MCF 10A (cell line): Measurements from ENCODE around the gene SPATS2L. TPM values are rescaled to one million over a fixed set of nuclear protein-coding genes. Genes with fewer than 3 reads are reported as not detected.

Experiments
- BruUV-seq: library from RNA; stranded (reverse); fragments of 400-500 nt; replicated peaks from 2 replicates; lab custom pipeline; 2021; lab: Mats Ljungman, UMichigan
- CTCF ChIA-PET: fragments of 300-600 bp; sonication (Branson Sonifier 250); formaldehyde crosslinking; extraction: SDS; loops from one replicate; lab custom pipeline; 2021; ENCODE audit warnings: antibody characterized with exemption, inconsistent platforms; lab: Yijun Ruan, JAX
- POLR2A ChIA-PET: fragments of 300-600, 350-650 bp; sonication (Branson Sonifier 250); formaldehyde crosslinking; extraction: SDS; loops from one replicate; lab custom pipeline; 2020; ENCODE audit warnings: antibody characterized with exemption, inconsistent platforms; lab: Yijun Ruan, JAX
- DNase-seq: peaks from one replicate; pipeline ENCODE4 v3.0.0-alpha.2; 2018; ENCODE audit not compliant: unreplicated experiment
- H3K27ac Mint-ChIP-seq: one replicate; pipeline ENCODE4 v1.8.0; 2022; ENCODE audit warnings: mild to moderate bottlenecking, low read depth, mixed read lengths; ENCODE audit not compliant: unreplicated experiment
- H3K27me3 Mint-ChIP-seq: one replicate; pipeline ENCODE4 v1.8.0; 2022; ENCODE audit warnings: mixed read lengths; ENCODE audit not compliant: insufficient read depth, unreplicated experiment
- H3K36me3 Mint-ChIP-seq: one replicate; pipeline ENCODE4 v1.8.0; 2022; ENCODE audit warnings: mild to moderate bottlenecking, moderate library complexity, mixed read lengths; ENCODE audit not compliant: insufficient read depth, unreplicated experiment
- H3K4me1 Mint-ChIP-seq: one replicate; pipeline ENCODE4 v1.8.0; 2022; ENCODE audit warnings: mixed read lengths; ENCODE audit not compliant: insufficient read depth, unreplicated experiment
- H3K4me3 Mint-ChIP-seq: one replicate; pipeline ENCODE4 v1.8.0; 2022; ENCODE audit warnings: mild to moderate bottlenecking, moderate library complexity, mixed read lengths; ENCODE audit not compliant: unreplicated experiment
- H3K9me3 Mint-ChIP-seq: one replicate; pipeline ENCODE4 v1.8.0; 2022; ENCODE audit warnings: mixed read lengths; ENCODE audit not compliant: unreplicated experiment
- intact Hi-C: fragments of 100-400 bp; cut with micrococcal nuclease; formaldehyde crosslinking; loops from 2 replicates; pipeline ENCODE4 v1.14.1; 2022
- total RNA-seq: library from RNA; stranded (reverse); gene quantifications from 2 replicates; pipeline ENCODE4 v1.2.3, GENCODE V29; 2022
- TF ChIP-seq, protein P1 (sequence below): fragments of 200-600 bp; IDR thresholded peaks from one replicate; pipeline ENCODE4 v1.8.0; 2022; ENCODE audit warnings: antibody characterized with exemption, mild to moderate bottlenecking; ENCODE audit not compliant: unreplicated experiment

Gene SPATS2L
- total RNA-seq, 1 experiment from 2014 or later, result 68.3 TPM

DNA sequence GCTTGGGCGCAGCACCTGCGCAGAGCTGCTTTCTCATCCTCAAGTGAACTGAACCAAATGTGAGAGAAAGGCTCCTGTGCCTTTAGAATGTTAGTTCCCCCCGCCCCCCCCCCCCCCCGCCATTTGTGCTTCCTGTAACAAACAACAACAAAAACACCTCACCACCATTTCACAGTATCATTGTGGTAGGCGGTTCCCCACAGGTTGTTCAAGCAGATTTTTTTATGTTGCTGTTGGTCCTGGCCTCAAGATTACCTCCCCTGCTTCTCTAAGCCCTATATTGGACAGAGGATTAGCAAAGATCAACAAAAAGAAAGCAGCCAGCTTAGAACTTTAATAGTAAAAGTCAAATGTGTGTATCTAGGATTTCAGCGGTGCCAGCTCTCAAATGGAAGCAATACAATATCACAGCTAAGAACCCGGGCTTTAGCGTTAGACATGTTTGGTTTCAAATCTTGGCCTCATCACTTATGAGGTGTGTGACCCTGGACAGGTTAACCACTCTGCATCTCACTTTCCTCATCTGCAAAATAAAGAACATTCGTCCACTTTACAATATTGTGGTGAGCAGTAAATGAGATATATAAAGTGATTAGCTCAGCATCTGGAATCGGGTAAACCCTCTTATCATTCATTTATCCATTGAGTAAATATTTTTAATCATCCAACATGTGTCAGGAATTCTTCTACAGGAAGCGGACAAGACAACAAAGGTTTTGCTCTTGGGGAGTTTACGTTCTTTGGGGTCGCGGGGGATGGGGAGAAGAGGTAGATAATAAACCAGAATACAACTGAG lies 118.7 kb downstream of the SPATS2L start:
- H3K4me3 Mint-ChIP-seq, result no peak overlapping the region
- intact Hi-C loops, result no loop called here
- no peaks in the 10 kb centered on the region for H3K9me3 Mint-ChIP-seq
- no peak for DNase-seq
- ChIA-PET POLR2A (interaction anchor here (0.6 kb wide), 1 partner anchor 217 kb away, joined by 4 read pairs; no protein-coding TSS in a partner anchor), CTCF (interaction anchor here (0.7 to 2.2 kb wide), 4 partner anchors 11 to 439 kb away, joined by 3 to 6 read pairs (median 3); no protein-coding TSS in a partner anchor)
- H3K27me3 Mint-ChIP-seq, result no peaks in the 10 kb centered on the region
- TF ChIP-seq, protein P1, sequence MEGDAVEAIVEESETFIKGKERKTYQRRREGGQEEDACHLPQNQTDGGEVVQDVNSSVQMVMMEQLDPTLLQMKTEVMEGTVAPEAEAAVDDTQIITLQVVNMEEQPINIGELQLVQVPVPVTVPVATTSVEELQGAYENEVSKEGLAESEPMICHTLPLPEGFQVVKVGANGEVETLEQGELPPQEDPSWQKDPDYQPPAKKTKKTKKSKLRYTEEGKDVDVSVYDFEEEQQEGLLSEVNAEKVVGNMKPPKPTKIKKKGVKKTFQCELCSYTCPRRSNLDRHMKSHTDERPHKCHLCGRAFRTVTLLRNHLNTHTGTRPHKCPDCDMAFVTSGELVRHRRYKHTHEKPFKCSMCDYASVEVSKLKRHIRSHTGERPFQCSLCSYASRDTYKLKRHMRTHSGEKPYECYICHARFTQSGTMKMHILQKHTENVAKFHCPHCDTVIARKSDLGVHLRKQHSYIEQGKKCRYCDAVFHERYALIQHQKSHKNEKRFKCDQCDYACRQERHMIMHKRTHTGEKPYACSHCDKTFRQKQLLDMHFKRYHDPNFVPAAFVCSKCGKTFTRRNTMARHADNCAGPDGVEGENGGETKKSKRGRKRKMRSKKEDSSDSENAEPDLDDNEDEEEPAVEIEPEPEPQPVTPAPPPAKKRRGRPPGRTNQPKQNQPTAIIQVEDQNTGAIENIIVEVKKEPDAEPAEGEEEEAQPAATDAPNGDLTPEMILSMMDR, result no peak
- H3K27ac Mint-ChIP-seq, result no peak overlapping the region
- BruUV-seq, result no TSS peak
- H3K4me1 Mint-ChIP-seq, result no peaks in the 10 kb centered on the region
- peaks cover 29% of the 10 kb centered on the region for H3K36me3 Mint-ChIP-seq

- Mint-ChIP-seq H3K36me3 (peaks cover 35% of the 10 kb centered on the region), H3K4me3 (no peak overlapping the region), H3K27me3 (no peaks in the 10 kb centered on the region), H3K27ac (no peak overlapping the region), H3K4me1 (peaks cover under 1% of the 10 kb centered on the region), H3K9me3 (peaks cover under 1% of the 10 kb centered on the region)
- BruUV-seq, result no TSS peak
- TF ChIP-seq, protein P1, result no peak
- POLR2A ChIA-PET, result no interaction called here
- DNase-seq, result no peak
- CTCF ChIA-PET, result interaction anchor here (0.6 to 0.9 kb wide), 3 partner anchors 18 to 451 kb away, joined by 3 to 4 read pairs (median 3); no protein-coding TSS in a partner anchor
- intact Hi-C loops, result no loop called here
Observed at GRCh38 chr2:200426754-200427153, 120.3 kb downstream of the SPATS2L start.

- Mint-ChIP-seq H3K4me1 (peaks cover 13% of the 10 kb centered on the region), H3K36me3 (peaks cover 31% of the 10 kb centered on the region), H3K27me3 (no peaks in the 10 kb centered on the region), H3K9me3 (peaks cover 11% of the 10 kb centered on the region), H3K27ac (no peak overlapping the region), H3K4me3 (no peak overlapping the region)
- intact Hi-C loops, result no loop called here
- TF ChIP-seq, protein P1, result no peak
- POLR2A ChIA-PET, result no interaction called here
- CTCF ChIA-PET, result interaction anchor here (0.7 to 0.8 kb wide), 2 partner anchors 53 to 55 kb away, joined by 3 to 4 read pairs; no protein-coding TSS in a partner anchor
- no TSS peak for BruUV-seq
- DNase-seq, result no peak
Observed at GRCh38 chr2:200428961-200429665, 122.6 kb downstream of the SPATS2L start.

- intact Hi-C loops, result no loop called here
Observed at GRCh38 chr2:200430017-200430416, 123.5 kb downstream of the SPATS2L start.

More at GRCh38 chr2:200430017-200430416, 123.5 kb downstream of the SPATS2L start:
- ChIA-PET POLR2A (no interaction called here), CTCF (no interaction called here)
- Mint-ChIP-seq H3K27ac (no peak overlapping the region), H3K27me3 (no peaks in the 10 kb centered on the region), H3K36me3 (peaks cover 31% of the 10 kb centered on the region), H3K9me3 (peaks cover 11% of the 10 kb centered on the region), H3K4me1 (peaks cover 13% of the 10 kb centered on the region), H3K4me3 (no peak overlapping the region)
- DNase-seq, result no peak
- TF ChIP-seq, protein P1, result no peak
- BruUV-seq, result no TSS peak
